SK-N-SH treated with all-trans-retinoic acid at 6 μM for 48 hours (cell line): ENCODE data around the gene RBMY1B.
"Not testable (repeated sequence)": the region's sequence is repeated elsewhere in the genome, so short reads cannot be mapped to it uniquely, and the experiment has no call there.

Experiments
- ATAC-seq: fragments of 200-7000 bp; cut with Tn5 transposase; 3 replicates; pipeline ENCODE4 v1.9.1; 2020; ENCODE audit warnings: mild to moderate bottlenecking, moderate library complexity
- ARNTL ChIP-seq: fragments of 450-650 bp; formaldehyde crosslinking; IDR thresholded peaks from 2 replicates; pipeline ENCODE4 v1.5.0; 2020; ENCODE audit warnings: low read depth, mild to moderate bottlenecking, moderate library complexity, borderline replicate concordance
- ZNF565 ChIP-seq: fragments of 450-650 bp; formaldehyde crosslinking; conservative IDR thresholded peaks from 2 replicates; pipeline ENCODE4 v1.5.0; 2020; ENCODE audit warnings: low read depth, mild to moderate bottlenecking, moderate library complexity

The RBMY1B gene

GRCh38 chrY:21511038-21511437 is at the start of gene RBMY1B:
Gene RBMY1B (plus strand): TSS chrY:21511338. CDS start chrY:21513351, 2,013 bp downstream.
- ATAC-seq, result not testable (repeated sequence)

- ATAC-seq, result not testable (repeated sequence)
These were observed 48.2 kb upstream of the RBMY1B start for GRCh38 chrY:21462915-21463314.

- TF ChIP-seq ARNTL (CRISPR knock-in tag) (no peak), ZNF565 (CRISPR knock-in tag) (no peak)
- ATAC-seq, result no peak
These were observed 28.2 kb upstream of the RBMY1B start for GRCh38 chrY:21482967-21483366.

GRCh38 chrY:21534579-21534978 is 23.4 kb downstream of the RBMY1B start, which contains the start of gene RBMY1A1:
Gene RBMY1A1 (plus strand): TSS chrY:21534879. CDS start chrY:21536892, 2,013 bp downstream.
- ATAC-seq, result not testable (repeated sequence)

GRCh38 chrY:21559316-21559984 is 48.3 kb downstream of the RBMY1B start:
- ATAC-seq, result not testable (repeated sequence)
